ENCODE results near the gene LDB2. TPM values are rescaled to one million over a fixed set of nuclear protein-coding genes. Genes with fewer than 3 reads are reported as not detected.

The LDB2 gene
- total RNA-seq, 4 donors from 2014 or later, result 26.4 to 62.7 (median 40.7) TPM

DNA sequence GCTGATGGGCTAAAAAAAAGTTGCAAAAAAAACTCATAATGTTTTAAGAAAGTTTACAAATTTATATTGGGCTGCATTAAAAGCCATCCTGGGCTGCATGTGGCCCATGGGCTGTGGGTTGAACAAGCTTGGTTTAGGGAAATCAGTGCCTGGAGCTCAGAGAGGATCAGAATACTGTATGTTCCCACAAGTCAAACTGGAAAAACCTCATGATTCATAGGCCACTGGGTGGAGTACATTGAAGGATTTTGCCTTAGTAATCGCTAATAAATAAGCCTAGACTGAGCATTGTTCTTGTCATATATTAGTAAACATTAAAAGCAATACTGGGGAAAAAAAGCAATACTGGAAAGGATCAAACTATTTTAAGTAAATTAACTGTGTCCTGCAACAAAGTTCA, 425.9 kb downstream of the LDB2 start:
- Histone ChIP-seq H3K9me3 (peaks cover 0 to 30% (median 5%) of the 10 kb centered on the region in 4 donors), H3K27me3 (no peaks in the 10 kb centered on the region), H3K4me1 (no peaks in the 10 kb centered on the region), H3K36me3 (no peaks in the 10 kb centered on the region), H3K4me3 (no peak overlapping the region), H3K27ac (no peak overlapping the region)
- 87 to 93% methylated on average over 1 of the region's 1 CpG for WGBS, 2 donors
- no peak for DNase-seq (ENCODE audit: low spot score in 2 of 2)
- TF ChIP-seq EP300 (IDR thresholded peaks at IDR 0.05), result no peak
- no peak for TF ChIP-seq CTCF (IDR thresholded peaks at IDR 0.05)
- TF ChIP-seq POLR2A (IDR thresholded peaks at IDR 0.05), result no peak

DNA sequence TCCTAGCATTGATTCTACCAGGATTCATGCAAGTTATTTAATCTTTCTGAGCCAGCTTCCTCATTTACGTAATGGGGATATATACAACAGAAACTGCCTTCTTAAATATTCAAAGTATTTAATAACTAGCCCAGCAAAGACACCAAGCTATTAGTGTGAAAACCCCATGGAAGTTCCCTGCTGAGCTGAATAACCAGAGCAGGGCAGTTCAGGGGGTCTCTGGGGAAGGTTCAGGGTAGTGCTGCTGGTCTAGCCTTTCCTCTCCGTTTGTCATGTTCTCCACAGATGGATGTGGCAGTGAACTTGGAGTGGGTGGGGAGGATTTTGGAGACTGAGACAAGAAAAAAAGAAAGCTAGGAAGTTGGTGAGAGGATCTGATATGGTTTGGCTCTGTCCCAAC, 431.4 kb downstream of the LDB2 start:
- DNase-seq (ENCODE audit: low spot score in 2 of 2), result no peak
- no peak overlapping the region for H3K4me3 ChIP-seq
- no peak for TF ChIP-seq POLR2A (IDR thresholded peaks at IDR 0.05)
- TF ChIP-seq CTCF (IDR thresholded peaks at IDR 0.05), result no peak
- no peak for TF ChIP-seq EP300 (IDR thresholded peaks at IDR 0.05)
- H3K9me3 ChIP-seq, result peaks cover 0 to 4% (median 0%) of the 10 kb centered on the region in 4 donors
- H3K36me3 ChIP-seq, result no peaks in the 10 kb centered on the region
- no peaks in the 10 kb centered on the region for H3K4me1 ChIP-seq
- H3K27me3 ChIP-seq, result no peaks in the 10 kb centered on the region
- 58 to 68% methylated on average over 2 of the region's 2 CpGs for WGBS, 2 donors
- no peak overlapping the region for H3K27ac ChIP-seq

DNA sequence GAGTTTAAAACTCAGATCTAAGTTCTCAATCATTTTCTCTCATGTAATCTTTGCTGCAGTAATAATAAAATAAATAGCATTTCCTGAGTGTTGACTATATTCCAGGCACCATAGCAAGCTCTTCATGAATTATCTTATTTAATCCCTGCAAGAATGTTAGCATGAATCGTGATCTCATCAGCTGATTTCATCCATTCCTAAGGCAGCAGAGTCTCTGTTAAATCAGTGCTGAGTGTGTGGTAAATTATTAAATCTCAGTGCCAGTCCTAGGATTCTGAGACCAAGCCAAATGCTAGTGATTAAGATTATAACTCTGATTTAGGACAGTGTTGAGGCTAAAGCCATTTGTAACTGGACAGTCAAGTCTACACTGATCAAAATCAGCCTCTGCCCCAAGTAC, 431.9 kb downstream of the LDB2 start:
- 79 to 88% methylated on average over 1 of the region's 1 CpG for WGBS, 2 donors
- no peaks in the 10 kb centered on the region for H3K27me3 ChIP-seq
- no peaks in the 10 kb centered on the region for H3K36me3 ChIP-seq
- no peaks in the 10 kb centered on the region for H3K9me3 ChIP-seq
- TF ChIP-seq CTCF (IDR thresholded peaks at IDR 0.05), result no peak
- no peak for TF ChIP-seq EP300 (IDR thresholded peaks at IDR 0.05)
- TF ChIP-seq POLR2A (IDR thresholded peaks at IDR 0.05), result no peak
- no peaks in the 10 kb centered on the region for H3K4me1 ChIP-seq
- DNase-seq (ENCODE audit: low spot score in 2 of 2), result no peak
- no peak overlapping the region for H3K4me3 ChIP-seq
- no peak overlapping the region for H3K27ac ChIP-seq

GRCh38 chr4:16464651-16465050, 433.8 kb downstream of the LDB2 start:
- Histone ChIP-seq H3K27ac (no peak overlapping the region), H3K36me3 (no peaks in the 10 kb centered on the region), H3K27me3 (no peaks in the 10 kb centered on the region), H3K4me1 (no peaks in the 10 kb centered on the region), H3K4me3 (no peak overlapping the region), H3K9me3 (no peaks in the 10 kb centered on the region)
- no peak for DNase-seq (ENCODE audit: low spot score in 2 of 2)
- 74 to 86% methylated on average over 2 of the region's 2 CpGs for WGBS, 2 donors
- no peak for TF ChIP-seq EP300 (IDR thresholded peaks at IDR 0.05)
- no peak for TF ChIP-seq POLR2A (IDR thresholded peaks at IDR 0.05)
- no peak for TF ChIP-seq CTCF (IDR thresholded peaks at IDR 0.05)

DNA sequence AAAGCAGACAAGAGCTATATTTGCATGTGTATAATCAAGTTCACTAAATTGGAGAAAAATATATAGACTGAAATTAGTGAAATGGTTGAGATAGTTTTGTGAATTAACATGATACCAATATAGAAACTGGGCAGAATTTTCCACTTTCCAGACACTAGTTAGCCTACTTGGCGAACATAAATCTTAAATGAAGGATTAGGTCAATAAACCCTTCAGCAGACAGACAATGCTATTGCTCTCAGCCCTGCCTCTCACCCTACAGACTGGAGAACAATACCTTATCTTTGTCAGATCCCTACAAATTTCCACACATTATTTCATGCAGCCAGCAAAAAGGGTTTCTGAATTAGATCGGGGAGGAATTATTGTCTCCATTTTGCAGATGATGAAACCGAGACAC, 435.8 kb downstream of the LDB2 start:
- 80 to 83% methylated on average over 3 of the region's 3 CpGs for WGBS, 2 donors
- Histone ChIP-seq H3K36me3 (no peaks in the 10 kb centered on the region), H3K4me3 (no peak overlapping the region), H3K27ac (no peak overlapping the region), H3K27me3 (no peaks in the 10 kb centered on the region), H3K4me1 (no peaks in the 10 kb centered on the region), H3K9me3 (peaks cover 0 to 9% (median 0%) of the 10 kb centered on the region in 4 donors)
- no peak for DNase-seq (ENCODE audit: low spot score in 2 of 2)
- no peak for TF ChIP-seq POLR2A (IDR thresholded peaks at IDR 0.05)
- TF ChIP-seq CTCF (IDR thresholded peaks at IDR 0.05), result no peak
- no peak for TF ChIP-seq EP300 (IDR thresholded peaks at IDR 0.05)

Data from tibial nerve (tissue), 4 donors.